ENCODE data around the gene SLC26A6.

SLC26A6 gene

GRCh38 chr3:48641396-48641795 is 6.1 kb upstream of the SLC26A6 start:
- no peak for DNase-seq (ENCODE audit: low read depth)
- TF ChIP-seq, protein P1, sequence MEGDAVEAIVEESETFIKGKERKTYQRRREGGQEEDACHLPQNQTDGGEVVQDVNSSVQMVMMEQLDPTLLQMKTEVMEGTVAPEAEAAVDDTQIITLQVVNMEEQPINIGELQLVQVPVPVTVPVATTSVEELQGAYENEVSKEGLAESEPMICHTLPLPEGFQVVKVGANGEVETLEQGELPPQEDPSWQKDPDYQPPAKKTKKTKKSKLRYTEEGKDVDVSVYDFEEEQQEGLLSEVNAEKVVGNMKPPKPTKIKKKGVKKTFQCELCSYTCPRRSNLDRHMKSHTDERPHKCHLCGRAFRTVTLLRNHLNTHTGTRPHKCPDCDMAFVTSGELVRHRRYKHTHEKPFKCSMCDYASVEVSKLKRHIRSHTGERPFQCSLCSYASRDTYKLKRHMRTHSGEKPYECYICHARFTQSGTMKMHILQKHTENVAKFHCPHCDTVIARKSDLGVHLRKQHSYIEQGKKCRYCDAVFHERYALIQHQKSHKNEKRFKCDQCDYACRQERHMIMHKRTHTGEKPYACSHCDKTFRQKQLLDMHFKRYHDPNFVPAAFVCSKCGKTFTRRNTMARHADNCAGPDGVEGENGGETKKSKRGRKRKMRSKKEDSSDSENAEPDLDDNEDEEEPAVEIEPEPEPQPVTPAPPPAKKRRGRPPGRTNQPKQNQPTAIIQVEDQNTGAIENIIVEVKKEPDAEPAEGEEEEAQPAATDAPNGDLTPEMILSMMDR (conservative IDR thresholded peaks at IDR 0.05; ENCODE audit: control insufficient read depth, insufficient read depth, low read depth, low read length): no peak
- H3K4me3 ChIP-seq (ENCODE audit: control insufficient read depth, low read depth, low read length): no peak overlapping the region

DNA sequence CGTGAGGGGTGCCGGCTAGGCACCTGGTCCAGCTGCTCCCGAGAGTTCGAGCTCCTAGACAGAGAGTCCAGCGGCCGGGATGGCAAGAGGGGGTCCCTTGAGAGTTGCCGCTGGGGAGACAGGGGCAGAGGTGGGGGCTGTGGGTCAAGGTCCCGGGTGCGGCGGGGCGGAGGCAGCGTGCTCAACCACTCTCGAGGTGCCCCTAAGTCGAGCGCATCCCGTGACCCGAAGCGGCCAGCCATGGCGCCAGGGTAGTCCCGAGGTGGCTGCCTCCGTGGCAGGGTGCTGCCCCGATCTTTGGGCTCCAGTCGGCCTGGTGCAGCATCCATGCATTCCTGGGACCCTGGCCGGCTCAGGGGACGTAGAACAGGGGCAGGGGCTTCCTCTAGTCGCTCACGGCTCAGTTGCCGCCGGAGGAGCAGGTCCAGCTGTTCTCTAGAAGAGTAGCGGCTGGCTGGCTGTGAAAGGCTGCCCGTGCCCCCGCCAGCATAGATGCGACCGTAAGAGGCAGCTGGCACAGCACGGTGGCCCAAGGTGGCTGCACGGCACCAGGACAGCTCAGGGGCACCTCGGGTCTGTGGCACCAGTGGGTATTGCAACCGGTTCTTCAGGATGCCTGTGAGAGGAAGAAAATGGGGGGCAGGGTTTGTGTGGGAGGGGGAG is 4.8 kb upstream of the SLC26A6 start:
- no peak overlapping the region for H3K4me3 ChIP-seq (ENCODE audit: control insufficient read depth, low read depth, low read length)
- TF ChIP-seq, protein P1 (conservative IDR thresholded peaks at IDR 0.05; ENCODE audit: control insufficient read depth, insufficient read depth, low read depth, low read length): no peak
- DNase-seq (ENCODE audit: low read depth): no peak

GRCh38 chr3:48637305-48637704 is 2.0 kb upstream of the SLC26A6 start:
- H3K4me3 ChIP-seq (ENCODE audit: control insufficient read depth, low read depth, low read length): no peak overlapping the region
- TF ChIP-seq, protein P1 (conservative IDR thresholded peaks at IDR 0.05; ENCODE audit: control insufficient read depth, insufficient read depth, low read depth, low read length): no peak
- no peak for DNase-seq (ENCODE audit: low read depth)

GRCh38 chr3:48636149-48636655 is 941 bp upstream of the SLC26A6 start:
- peak overlapping the region; percentile 82 for H3K4me3 ChIP-seq (ENCODE audit: control insufficient read depth, low read depth, low read length)
- TF ChIP-seq, protein P1 (conservative IDR thresholded peaks at IDR 0.05; ENCODE audit: control insufficient read depth, insufficient read depth, low read depth, low read length): no peak
- DNase-seq (ENCODE audit: low read depth): no peak

GRCh38 chr3:48634661-48635221 is 520 bp downstream of the SLC26A6 start:
- peak; percentile 60 for DNase-seq (ENCODE audit: low read depth)
- peak overlapping the region; percentile 82 for H3K4me3 ChIP-seq (ENCODE audit: control insufficient read depth, low read depth, low read length)
- TF ChIP-seq, protein P1 (conservative IDR thresholded peaks at IDR 0.05; ENCODE audit: control insufficient read depth, insufficient read depth, low read depth, low read length): no peak

DNA sequence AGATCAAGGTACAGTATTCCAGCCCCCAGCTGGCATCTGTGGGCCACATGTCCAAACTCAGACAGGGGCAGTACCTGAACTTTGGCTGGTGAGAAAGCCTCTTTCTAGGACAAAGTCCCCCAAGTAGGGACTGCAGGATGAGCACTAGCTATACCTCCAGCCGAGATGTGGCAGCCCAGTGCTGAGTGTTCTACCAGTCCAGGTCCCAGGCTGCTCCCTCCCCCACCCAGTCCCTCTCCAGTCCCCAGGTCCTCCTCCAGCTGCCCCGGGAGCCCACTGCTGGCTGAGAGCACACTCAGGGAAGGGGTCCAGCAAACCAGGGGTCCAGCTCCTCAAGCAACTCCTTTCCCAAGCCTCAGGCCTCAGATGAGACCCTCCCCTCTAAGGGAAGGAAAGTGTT is 1.5 kb downstream of the SLC26A6 start:
- TF ChIP-seq, protein P1 (conservative IDR thresholded peaks at IDR 0.05; ENCODE audit: control insufficient read depth, insufficient read depth, low read depth, low read length): no peak
- DNase-seq (ENCODE audit: low read depth): no peak
- no peak overlapping the region for H3K4me3 ChIP-seq (ENCODE audit: control insufficient read depth, low read depth, low read length)

All from fibroblast of mammary gland (primary cell).